Activated T-cell treated with anti-CD3 and anti-CD28 coated beads, Interleukin-2, amount 50 U/mL, for 24 hours (primary cell): Measurements from ENCODE around the gene KRT72.

ENCODE experiments used
- DNase-seq: peaks from one replicate; pipeline ENCODE4 v3.0.0-alpha.2; 2020
- H3K27ac Mint-ChIP-seq: 2 replicates; pipeline ENCODE4 v1.8.0; 2020; ENCODE audit warnings: mild to moderate bottlenecking, mixed read lengths
- H3K27me3 Mint-ChIP-seq: 2 replicates; pipeline ENCODE4 v1.8.0; 2020; ENCODE audit warnings: mixed read lengths
- H3K36me3 Mint-ChIP-seq: 2 replicates; pipeline ENCODE4 v1.8.0; 2020; ENCODE audit warnings: low read depth, mixed read lengths
- H3K4me1 Mint-ChIP-seq: 2 replicates; pipeline ENCODE4 v1.8.0; 2020; ENCODE audit warnings: low read depth, mixed read lengths
- H3K4me3 Mint-ChIP-seq: 2 replicates; pipeline ENCODE4 v1.8.0; 2020; ENCODE audit warnings: mild to moderate bottlenecking, moderate library complexity, mixed read lengths
- H3K9me3 Mint-ChIP-seq: 2 replicates; pipeline ENCODE4 v1.8.0; 2020; ENCODE audit warnings: mixed read lengths

Gene KRT72

DNA sequence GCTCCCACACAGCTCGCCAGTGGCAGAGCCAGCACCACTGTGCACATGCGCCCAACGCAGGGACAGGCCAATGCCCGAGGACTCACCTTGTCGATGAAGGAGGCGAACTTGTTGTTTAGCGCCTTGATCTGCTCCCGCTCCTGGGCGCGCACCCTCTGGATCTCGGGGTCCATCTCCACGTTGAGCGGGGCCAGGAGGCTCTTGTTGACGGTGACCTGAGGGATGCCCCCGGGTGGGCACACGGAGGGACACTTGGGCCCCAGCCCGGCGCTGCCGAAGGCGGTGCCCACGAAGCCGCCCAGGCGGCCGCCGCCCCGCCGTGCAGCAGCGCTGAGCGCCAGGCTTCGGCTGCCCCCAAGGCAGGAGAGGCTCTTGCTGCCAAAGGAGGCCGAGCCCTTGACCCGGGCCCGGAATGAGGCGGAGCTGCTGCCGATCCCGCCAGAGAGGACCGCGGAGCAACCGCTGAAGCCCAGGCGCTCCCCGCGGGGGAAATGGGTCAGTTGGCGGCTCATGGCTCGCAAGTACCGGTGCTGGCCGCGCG, at the start of gene KRT72:
Gene KRT72, minus strand, starts transcription at position 523 of the 541 bp plus-strand sequence. Its CDS starts 11 bp downstream, at position 512.
- H3K9me3 Mint-ChIP-seq = no peaks in the 10 kb centered on the region
- H3K27ac Mint-ChIP-seq = no peak within 1 kb of the TSS
- DNase-seq = no peak
- H3K36me3 Mint-ChIP-seq = no peaks in the 10 kb centered on the region
- peaks cover 42% of the 10 kb centered on the region for H3K4me1 Mint-ChIP-seq
- no peak within 1 kb of the TSS for H3K4me3 Mint-ChIP-seq
- peaks cover 3% of the 10 kb centered on the region for H3K27me3 Mint-ChIP-seq

DNA sequence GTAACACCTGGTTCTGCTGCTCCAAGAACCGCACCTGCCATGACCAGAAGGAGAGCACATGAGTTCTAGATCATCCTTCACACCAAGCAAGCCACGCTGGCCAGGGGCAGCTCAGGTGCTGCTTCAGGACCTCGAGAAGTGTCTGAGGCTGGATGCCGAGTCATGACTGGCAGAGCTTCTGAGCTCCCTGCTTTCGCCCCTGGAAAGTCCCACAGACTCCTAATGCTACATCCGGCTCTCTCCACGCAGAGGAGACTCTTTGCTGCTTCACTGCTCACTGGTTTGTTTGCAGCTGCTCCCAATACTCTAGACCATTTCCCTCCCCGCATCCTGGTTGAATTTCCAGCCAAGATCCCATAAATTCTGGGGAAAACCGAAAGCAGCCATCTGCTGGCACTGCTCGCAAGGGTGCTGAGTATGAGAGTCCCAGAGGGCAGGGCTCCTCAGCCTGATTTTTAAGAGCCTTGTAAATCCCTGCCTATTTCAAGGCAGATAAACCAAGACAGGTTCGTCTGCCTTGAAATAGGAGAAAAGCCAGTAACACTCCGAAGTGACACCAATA, 49.3 kb upstream of the KRT72 start:
- Mint-ChIP-seq H3K27ac (no peak overlapping the region), H3K4me1 (peaks cover 38% of the 10 kb centered on the region), H3K9me3 (no peaks in the 10 kb centered on the region), H3K27me3 (no peaks in the 10 kb centered on the region), H3K36me3 (no peaks in the 10 kb centered on the region), H3K4me3 (no peak overlapping the region)
- no peak for DNase-seq

DNA sequence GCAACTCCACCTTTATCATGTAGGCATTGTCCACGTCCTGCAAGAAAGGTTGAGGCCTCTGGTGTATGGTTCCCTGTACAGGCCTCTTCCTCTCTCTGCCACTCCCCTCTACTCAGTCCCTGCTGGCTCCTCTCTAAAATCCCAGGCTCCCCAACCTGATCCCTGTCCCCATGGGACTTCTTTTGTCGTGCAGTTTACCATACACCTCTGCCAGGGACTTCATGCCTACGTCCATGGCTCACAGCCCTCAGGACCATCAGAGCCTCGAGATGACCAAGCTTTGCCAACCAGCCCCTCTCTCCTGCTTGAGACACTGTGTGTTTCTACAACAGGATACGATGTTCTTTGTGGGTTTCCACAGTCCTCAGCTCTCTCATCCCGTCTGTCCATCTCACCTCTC, 47.8 kb upstream of the KRT72 start:
- no peaks in the 10 kb centered on the region for H3K36me3 Mint-ChIP-seq
- H3K27ac Mint-ChIP-seq = no peak overlapping the region
- H3K27me3 Mint-ChIP-seq = no peaks in the 10 kb centered on the region
- H3K4me3 Mint-ChIP-seq = no peak overlapping the region
- no peaks in the 10 kb centered on the region for H3K9me3 Mint-ChIP-seq
- DNase-seq = no peak
- H3K4me1 Mint-ChIP-seq = peaks cover 52% of the 10 kb centered on the region

DNA sequence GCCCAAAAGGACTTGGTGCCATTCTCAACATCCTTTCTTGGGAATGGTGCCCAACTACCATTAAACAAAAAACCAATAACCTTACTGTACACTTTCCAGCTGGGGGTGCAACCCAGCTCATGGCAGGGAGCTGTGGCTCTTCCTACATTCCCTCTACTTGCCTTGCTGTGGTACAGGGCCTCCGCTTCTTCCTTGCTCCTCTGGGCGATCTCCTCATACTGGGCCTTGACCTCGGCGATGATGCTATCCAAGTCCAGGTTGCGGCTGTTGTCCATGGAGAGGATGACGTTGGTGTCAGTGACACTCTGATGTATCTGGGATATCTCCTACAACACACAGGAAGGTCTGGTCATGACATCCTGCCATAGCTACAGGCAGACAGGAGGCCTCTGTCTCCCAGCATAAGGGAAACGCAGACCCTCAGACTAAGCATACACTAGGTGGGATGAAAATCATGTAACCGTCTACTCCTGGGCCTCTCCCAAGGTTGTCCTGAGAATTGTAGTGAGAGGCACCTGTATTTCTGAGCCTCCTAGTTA, 46.8 kb upstream of the KRT72 start:
- peaks cover 59% of the 10 kb centered on the region for H3K4me1 Mint-ChIP-seq
- H3K27me3 Mint-ChIP-seq = no peaks in the 10 kb centered on the region
- H3K27ac Mint-ChIP-seq = no peak overlapping the region
- H3K9me3 Mint-ChIP-seq = no peaks in the 10 kb centered on the region
- H3K36me3 Mint-ChIP-seq = no peaks in the 10 kb centered on the region
- H3K4me3 Mint-ChIP-seq = no peak overlapping the region
- no peak for DNase-seq

DNA sequence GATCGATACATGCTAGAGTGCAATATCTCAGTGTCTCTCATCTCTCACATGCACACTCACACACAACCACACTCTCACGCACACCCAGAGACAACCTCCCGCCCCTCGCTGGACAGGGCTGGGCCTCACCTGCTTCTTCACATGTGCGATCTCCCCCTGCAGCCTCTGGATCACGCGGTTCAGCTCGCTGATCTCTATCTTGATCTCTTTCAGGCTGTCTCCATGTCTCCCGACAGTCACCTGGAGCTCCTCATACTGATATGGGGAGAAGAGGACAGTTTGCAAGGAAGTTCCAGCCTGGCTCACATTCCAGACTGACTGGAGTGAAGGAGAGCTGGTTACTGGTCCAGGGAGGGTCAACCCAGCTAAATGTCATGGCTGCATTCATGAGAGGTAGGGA, 46.3 kb upstream of the KRT72 start:
- Mint-ChIP-seq H3K4me1 (peaks cover 62% of the 10 kb centered on the region), H3K27ac (no peak overlapping the region), H3K9me3 (no peaks in the 10 kb centered on the region), H3K27me3 (no peaks in the 10 kb centered on the region), H3K36me3 (no peaks in the 10 kb centered on the region), H3K4me3 (no peak overlapping the region)
- no peak for DNase-seq

DNA sequence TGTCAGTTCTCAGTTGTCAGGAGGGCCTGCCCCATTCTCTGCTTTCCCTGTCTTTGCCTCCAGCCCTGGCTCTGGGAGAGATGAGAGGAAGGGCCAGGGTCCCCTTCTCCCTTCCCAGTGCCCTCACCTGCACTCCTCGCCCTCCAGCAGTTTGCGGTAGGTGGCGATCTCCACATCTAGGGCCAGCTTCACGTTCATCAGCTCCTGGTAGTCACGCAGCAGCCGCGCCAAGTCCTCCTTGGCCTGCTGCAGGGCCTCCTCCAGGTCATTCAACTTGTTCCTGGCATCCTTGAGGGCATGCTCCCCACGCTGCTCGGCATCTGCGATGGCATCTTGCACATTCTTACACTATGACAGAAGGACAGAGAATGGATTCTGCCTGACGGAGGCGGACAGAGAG, 45.4 kb upstream of the KRT72 start:
- H3K4me3 Mint-ChIP-seq = no peak overlapping the region
- no peaks in the 10 kb centered on the region for H3K27me3 Mint-ChIP-seq
- H3K9me3 Mint-ChIP-seq = no peaks in the 10 kb centered on the region
- H3K4me1 Mint-ChIP-seq = peaks cover 71% of the 10 kb centered on the region
- H3K36me3 Mint-ChIP-seq = no peaks in the 10 kb centered on the region
- no peak overlapping the region for H3K27ac Mint-ChIP-seq
- DNase-seq = no peak

DNA sequence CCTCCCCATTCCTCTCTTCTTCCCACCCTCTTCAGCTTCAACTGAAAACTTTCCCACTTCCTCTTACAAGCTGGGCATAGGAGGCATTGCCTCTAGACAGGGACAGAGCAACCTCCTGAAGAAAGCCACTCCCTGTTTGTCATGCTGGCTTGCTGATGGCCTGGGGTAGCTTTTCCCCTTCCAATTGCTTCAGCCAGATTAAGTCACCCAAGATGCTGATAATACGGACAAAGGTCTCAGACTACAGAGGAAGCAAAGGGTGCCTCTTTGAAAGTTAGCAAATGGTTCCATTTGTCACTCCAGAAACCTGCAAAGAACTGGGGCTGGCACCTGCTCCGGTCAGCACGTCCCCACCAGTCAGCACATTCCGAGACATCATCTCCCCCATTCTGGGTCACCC, 44.7 kb upstream of the KRT72 start:
- Mint-ChIP-seq H3K36me3 (no peaks in the 10 kb centered on the region), H3K27me3 (no peaks in the 10 kb centered on the region), H3K4me3 (no peak overlapping the region), H3K4me1 (peaks cover 77% of the 10 kb centered on the region), H3K27ac (peak overlapping the region; percentile 76), H3K9me3 (no peaks in the 10 kb centered on the region)
- DNase-seq = no peak

DNA sequence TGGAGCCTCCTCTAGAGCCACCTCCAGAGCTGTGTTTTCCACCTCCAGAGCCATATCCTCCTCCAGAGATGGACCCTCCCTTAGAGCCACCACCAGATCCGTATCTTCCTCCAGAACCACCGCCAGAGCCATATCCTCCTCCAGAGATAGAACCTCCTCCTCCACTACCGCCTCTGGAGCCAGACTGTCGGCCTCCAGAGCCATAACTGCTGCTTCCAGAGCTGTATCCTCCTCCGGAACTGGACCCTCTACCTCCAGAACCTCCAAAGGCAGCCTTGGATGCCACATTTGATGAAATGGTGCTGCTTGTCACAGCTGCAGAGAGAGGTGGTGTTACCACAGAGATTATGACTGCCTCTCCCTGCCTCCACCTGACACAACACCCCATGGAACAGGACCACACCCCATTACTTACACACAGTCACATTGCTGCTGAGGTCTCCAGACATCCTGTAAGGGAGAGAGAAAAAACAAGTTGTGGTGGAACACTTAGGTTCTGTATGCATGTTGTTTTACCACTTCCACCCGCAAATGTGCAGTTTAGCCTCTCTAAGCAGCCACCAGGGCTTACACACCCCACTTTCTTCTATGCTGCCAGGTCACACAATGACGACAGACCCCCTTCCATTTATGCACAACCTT, 44.0 kb upstream of the KRT72 start:
- no peak for DNase-seq
- Mint-ChIP-seq H3K36me3 (no peaks in the 10 kb centered on the region), H3K27me3 (no peaks in the 10 kb centered on the region), H3K4me3 (no peak overlapping the region), H3K4me1 (peaks cover 78% of the 10 kb centered on the region), H3K9me3 (no peaks in the 10 kb centered on the region), H3K27ac (peak overlapping the region; percentile 76)

DNA sequence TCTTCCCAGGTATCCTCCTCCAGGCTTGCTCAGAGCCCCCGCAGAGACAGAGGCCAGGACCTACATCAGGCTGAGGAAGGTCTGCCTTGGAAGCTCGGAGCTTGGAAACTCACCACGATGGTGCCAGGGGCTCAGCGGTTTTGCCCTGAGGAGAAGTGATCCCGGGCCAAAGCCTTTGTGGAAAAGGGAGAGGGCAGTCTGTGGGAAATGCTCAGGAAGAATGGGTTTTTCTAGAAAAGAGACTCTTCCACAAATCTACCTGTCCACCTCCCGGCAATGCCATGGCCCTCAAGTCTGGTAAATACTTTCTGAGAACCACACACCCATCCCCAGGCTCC, 42.8 kb upstream of the KRT72 start:
- Mint-ChIP-seq H3K27ac (peak overlapping the region; percentile 4), H3K4me1 (peaks cover 71% of the 10 kb centered on the region), H3K36me3 (no peaks in the 10 kb centered on the region), H3K27me3 (no peaks in the 10 kb centered on the region), H3K4me3 (no peak overlapping the region), H3K9me3 (no peaks in the 10 kb centered on the region)
- no peak for DNase-seq

DNA sequence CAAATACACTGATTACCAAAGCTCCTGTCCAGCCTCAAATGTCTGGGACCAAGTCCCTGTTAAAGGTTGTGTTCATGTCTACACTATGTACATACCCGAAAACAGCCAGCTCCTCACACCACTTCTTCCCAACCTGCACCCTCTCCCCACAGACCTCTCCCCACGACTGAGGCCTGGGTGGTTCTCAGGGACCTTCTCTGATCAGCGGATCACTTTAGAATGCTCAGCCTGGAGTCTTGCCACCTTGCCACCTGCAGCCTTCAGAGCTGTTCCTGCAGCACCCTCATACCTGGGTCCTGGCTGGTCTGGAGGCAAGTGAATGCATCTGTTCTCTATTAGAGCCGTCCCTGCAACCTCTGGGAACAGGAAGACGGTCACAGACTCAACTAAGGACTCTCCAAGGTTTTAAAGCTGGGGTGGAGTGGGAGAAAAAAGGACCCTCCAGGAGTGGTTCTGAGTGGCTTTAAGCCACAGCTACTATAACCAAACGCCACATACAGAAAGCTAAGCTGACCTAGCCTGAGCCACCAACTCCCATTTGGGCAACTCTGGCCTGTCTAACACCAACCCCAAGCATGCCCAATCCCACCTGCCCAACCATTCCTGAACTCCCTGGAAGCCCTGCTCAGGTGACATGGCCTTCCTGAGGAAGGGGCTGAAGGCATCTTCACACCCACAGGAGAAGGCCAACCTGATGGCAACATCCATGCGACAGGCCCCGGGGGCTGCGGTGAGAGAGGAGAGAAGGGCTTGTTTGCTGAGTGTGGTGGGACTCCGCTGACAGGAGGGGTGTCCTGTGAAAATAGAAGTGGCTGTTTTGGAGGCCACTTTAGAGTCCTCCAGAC, 42.2 kb upstream of the KRT72 start:
- no peak for DNase-seq
- no peaks in the 10 kb centered on the region for H3K9me3 Mint-ChIP-seq
- no peaks in the 10 kb centered on the region for H3K36me3 Mint-ChIP-seq
- H3K4me3 Mint-ChIP-seq = no peak overlapping the region
- H3K4me1 Mint-ChIP-seq = peaks cover 67% of the 10 kb centered on the region
- H3K27ac Mint-ChIP-seq = peak overlapping the region; percentile 4
- H3K27me3 Mint-ChIP-seq = no peaks in the 10 kb centered on the region

DNA sequence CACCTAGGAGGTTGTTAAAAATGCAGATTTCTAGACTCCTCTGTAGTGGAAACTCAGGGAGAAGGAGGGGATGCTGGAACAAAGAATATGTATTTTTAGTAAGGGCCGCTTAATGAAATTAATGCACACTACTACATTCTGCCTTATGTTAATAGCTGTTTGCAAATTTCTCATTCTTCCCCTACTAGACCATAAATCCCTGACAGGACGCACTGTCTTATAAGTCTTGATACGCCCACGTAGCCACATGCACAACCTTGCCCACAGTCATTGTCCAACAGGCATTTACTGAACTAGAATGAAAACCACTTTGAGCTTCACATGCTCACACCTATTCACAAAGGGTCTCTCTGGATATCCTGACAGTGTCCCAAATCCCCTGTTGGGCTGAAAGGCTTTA, 40.2 kb upstream of the KRT72 start:
- Mint-ChIP-seq H3K4me3 (no peak overlapping the region), H3K27ac (no peak overlapping the region), H3K4me1 (peaks cover 54% of the 10 kb centered on the region), H3K27me3 (no peaks in the 10 kb centered on the region), H3K36me3 (no peaks in the 10 kb centered on the region), H3K9me3 (no peaks in the 10 kb centered on the region)
- DNase-seq = no peak

DNA sequence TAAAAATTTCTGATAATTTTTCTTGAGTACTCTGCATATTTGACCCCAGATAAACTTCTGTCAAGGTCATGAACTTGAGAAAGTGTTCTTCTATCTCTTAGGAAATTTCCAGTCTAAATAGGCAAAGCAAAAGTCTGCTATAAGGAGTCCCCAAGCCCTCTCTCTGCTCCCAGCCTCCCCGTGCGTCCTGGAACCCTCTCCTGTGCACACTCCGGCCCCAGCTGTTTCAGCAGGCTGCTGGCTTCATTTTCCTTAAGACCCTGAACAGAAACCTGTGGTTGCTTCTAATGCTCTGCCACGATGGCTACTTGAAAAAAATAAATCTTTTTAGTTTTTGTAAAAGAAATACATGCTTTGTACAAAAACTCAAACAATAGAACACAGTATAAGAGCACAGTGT, 36.0 kb upstream of the KRT72 start:
- H3K36me3 Mint-ChIP-seq = no peaks in the 10 kb centered on the region
- no peak overlapping the region for H3K27ac Mint-ChIP-seq
- H3K27me3 Mint-ChIP-seq = no peaks in the 10 kb centered on the region
- no peak for DNase-seq
- no peaks in the 10 kb centered on the region for H3K9me3 Mint-ChIP-seq
- H3K4me1 Mint-ChIP-seq = peaks cover 44% of the 10 kb centered on the region
- no peak overlapping the region for H3K4me3 Mint-ChIP-seq

DNA sequence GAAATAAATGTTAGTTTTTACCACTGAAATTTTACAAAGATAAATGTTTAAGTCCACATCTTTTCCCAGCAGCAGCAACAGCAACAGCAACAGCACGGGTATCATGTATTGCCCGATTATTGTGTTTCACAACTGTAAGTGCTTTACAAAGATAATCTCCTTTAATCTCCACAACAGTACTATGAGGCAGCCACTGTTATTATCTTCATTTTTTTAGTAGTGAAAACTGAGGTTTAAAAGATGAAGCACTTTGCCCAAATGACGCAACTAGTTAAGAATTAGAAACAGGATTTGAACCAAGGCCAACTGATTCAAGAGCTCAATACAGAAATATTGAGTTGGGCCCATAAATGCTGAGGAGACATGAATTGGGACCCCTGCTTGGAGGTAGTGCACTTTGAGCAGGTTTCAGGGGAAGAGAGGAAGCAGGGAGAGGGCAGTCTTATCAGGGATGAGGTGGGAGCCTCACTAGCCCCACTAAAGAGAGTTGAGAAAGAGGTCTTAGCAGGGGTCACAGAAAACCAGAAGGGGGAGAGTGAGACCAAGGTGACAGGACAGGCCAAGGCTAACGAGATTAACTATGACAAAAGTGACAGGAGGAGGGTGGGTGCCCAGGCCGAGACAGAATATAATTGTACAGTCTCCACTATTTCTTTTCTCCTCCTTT, 35.5 kb upstream of the KRT72 start:
- no peak overlapping the region for H3K4me3 Mint-ChIP-seq
- H3K27me3 Mint-ChIP-seq = no peaks in the 10 kb centered on the region
- no peaks in the 10 kb centered on the region for H3K36me3 Mint-ChIP-seq
- no peak overlapping the region for H3K27ac Mint-ChIP-seq
- H3K9me3 Mint-ChIP-seq = no peaks in the 10 kb centered on the region
- peaks cover 45% of the 10 kb centered on the region for H3K4me1 Mint-ChIP-seq
- DNase-seq = no peak

DNA sequence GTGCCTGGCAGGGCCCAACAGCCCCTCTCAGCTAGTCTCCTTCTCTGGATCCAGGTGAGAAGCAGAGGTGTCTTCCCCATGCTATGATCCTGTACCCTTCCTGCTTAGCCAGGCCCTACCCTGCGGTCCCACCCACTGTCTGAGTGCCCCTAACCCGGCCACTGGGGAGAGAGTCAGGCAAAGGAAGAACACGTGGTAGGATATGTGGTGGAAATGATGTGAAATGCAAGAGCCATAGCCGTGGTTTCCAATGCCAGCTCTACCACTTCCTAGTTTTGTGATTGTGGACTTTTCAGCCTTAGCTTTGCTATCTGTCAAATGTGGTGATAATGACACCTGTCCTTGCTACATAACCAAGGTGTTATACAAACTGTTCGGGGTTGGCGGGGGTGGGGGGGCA, 34.9 kb upstream of the KRT72 start:
- peaks cover 44% of the 10 kb centered on the region for H3K4me1 Mint-ChIP-seq
- H3K4me3 Mint-ChIP-seq = no peak overlapping the region

More for the DNA sequence above, 34.9 kb upstream of the KRT72 start:
- Mint-ChIP-seq H3K27me3 (no peaks in the 10 kb centered on the region), H3K36me3 (no peaks in the 10 kb centered on the region), H3K9me3 (no peaks in the 10 kb centered on the region), H3K27ac (no peak overlapping the region)
- DNase-seq = no peak
